Upper lobe of right lung (tissue), 1 donor: Measurements from ENCODE around the gene ZNF532. TPM values are rescaled to one million over a fixed set of nuclear protein-coding genes. Genes with fewer than 3 reads are reported as not detected.

Experiments
- ATAC-seq: fragments of 200-7000 bp; cut with Tn5 transposase; one replicate; pipeline ENCODE4 v1.9.1; 2020; ENCODE audit warnings: mild to moderate bottlenecking, moderate library complexity
- DNase-seq: peaks from one replicate; pipeline ENCODE4 v3.0.0-alpha.2; 2020
- H3K27ac ChIP-seq: fragments of 200-600 bp; one replicate; pipeline ENCODE4 v1.8.0; 2022
- H3K27me3 ChIP-seq: fragments of 200-600 bp; one replicate; pipeline ENCODE4 v1.8.0; 2022; ENCODE audit warnings: mild to moderate bottlenecking
- H3K36me3 ChIP-seq: fragments of 200-600 bp; one replicate; pipeline ENCODE4 v1.8.0; 2022
- H3K4me1 ChIP-seq: fragments of 200-600 bp; one replicate; pipeline ENCODE4 v1.8.0; 2022
- H3K4me3 ChIP-seq: fragments of 200-600 bp; one replicate; pipeline ENCODE4 v1.8.0; 2022; ENCODE audit warnings: mild to moderate bottlenecking
- H3K9me3 ChIP-seq: fragments of 200-600 bp; one replicate; pipeline ENCODE4 v1.8.0; 2022
- intact Hi-C: fragments of 100-400 bp; cut with DNase I; formaldehyde crosslinking; loops from one replicate; pipeline ENCODE4 v1.11.0; 2022
- total RNA-seq: library from RNA; stranded (reverse); fragmentation: NEBNext Ultra II Directional; extraction: Animal tissue kit (Norgen Biotek cat#: 25700); gene quantifications from one replicate; pipeline ENCODE4 v1.2.1, GENCODE V29; 2021
- TF ChIP-seq, protein P1 (sequence below): fragments of 200-600 bp; IDR thresholded peaks from one replicate; pipeline ENCODE4 v1.8.0; 2022; ENCODE audit warnings: antibody characterized with exemption
- donor health status: DM: no; HTN: yes; CAD: no; lungs with severe emphysema.

ZNF532 gene
- total RNA-seq, 1 donor from 2014 or later: 56.6 TPM

DNA sequence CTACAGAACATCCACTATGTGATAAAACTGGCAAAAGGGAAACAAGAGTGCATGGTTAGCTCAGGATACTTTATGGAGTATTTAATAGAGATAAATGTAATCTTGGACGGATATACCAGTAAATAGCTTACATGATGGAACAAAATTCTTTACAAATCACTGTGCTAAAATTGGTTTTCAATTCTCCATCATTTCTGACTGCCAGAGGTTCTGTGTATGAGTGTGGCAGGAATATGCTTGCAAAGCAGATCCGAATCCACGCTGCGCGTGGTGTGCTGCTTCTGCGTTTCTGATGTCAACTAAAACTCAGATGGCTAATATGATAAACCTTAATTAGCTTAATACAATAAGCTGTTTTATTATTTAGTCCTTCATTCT is 2.1 kb downstream of the ZNF532 start:
- Histone ChIP-seq H3K27me3 (no peaks in the 10 kb centered on the region), H3K9me3 (no peaks in the 10 kb centered on the region), H3K4me3 (no peak overlapping the region), H3K4me1 (peaks cover 44% of the 10 kb centered on the region), H3K27ac (peak overlapping the region; percentile 24), H3K36me3 (no peaks in the 10 kb centered on the region)
- ATAC-seq (no peak), DNase-seq (no peak)
- TF ChIP-seq, protein P1, sequence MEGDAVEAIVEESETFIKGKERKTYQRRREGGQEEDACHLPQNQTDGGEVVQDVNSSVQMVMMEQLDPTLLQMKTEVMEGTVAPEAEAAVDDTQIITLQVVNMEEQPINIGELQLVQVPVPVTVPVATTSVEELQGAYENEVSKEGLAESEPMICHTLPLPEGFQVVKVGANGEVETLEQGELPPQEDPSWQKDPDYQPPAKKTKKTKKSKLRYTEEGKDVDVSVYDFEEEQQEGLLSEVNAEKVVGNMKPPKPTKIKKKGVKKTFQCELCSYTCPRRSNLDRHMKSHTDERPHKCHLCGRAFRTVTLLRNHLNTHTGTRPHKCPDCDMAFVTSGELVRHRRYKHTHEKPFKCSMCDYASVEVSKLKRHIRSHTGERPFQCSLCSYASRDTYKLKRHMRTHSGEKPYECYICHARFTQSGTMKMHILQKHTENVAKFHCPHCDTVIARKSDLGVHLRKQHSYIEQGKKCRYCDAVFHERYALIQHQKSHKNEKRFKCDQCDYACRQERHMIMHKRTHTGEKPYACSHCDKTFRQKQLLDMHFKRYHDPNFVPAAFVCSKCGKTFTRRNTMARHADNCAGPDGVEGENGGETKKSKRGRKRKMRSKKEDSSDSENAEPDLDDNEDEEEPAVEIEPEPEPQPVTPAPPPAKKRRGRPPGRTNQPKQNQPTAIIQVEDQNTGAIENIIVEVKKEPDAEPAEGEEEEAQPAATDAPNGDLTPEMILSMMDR: no peak
- intact Hi-C loops: no loop called here

DNA sequence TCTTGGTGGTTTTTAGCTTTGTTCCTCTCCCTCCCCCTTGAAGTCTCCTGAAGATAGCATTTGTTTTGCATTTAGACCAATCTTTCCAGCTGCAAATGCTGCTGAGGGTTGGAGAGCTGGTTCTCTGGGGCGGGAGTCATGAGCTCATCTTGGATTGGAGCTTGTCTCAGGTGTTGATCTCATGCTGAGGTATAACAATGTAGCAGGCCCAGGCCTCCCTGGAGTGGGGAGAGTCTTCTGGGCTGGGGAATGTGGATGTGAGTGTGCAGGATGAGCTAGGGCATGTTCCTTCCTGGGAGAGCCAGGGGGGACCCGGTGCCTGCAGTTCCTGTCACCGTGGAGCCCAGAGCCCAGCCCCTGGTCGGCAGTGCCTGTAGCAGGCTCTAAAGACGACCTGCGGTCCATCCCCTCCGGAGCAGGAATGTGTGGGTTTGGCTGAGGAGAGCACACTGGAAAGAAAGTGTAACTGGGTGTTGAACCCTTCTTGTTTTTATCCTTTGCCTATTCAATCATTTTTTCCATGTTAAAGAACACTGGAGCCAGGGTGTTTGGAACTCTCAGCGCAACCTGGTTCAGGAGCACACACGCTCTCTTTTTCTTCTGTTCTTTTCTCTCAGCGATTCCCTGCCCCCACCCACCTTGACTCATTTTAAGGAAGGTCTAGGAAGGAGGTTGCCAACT is 2.7 kb downstream of the ZNF532 start:
- ATAC-seq: no peak
- DNase-seq: no peak
- intact Hi-C loops: no loop called here
- Histone ChIP-seq H3K4me1 (peaks cover 40% of the 10 kb centered on the region), H3K27me3 (no peaks in the 10 kb centered on the region), H3K4me3 (no peak overlapping the region), H3K9me3 (no peaks in the 10 kb centered on the region), H3K36me3 (peaks cover 1% of the 10 kb centered on the region), H3K27ac (peak overlapping the region; percentile 24)
- TF ChIP-seq, protein P1: no peak

DNA sequence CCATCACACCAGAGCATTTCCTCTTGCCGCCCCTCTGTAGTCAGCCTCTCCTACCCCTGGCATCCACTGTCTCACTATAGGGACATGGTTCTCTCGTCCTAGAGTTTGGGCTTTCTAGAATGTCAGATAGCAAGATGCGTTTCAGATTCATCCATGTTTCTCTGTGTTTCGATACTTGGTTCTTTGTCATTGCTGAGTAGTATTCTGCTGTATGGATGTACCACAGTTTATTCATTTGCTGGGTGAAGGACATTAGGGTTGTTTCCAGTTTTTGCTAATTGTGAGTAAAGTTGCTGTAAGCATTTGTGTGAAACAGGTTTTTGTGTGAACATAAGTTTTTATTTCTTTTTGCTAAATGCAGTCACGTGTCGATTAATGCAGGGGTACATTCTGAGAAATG is 3.8 kb downstream of the ZNF532 start:
- intact Hi-C loops: no loop called here
- no peaks in the 10 kb centered on the region for H3K9me3 ChIP-seq
- peaks cover 7% of the 10 kb centered on the region for H3K36me3 ChIP-seq
- ATAC-seq (no peak), DNase-seq (no peak)
- peaks cover 35% of the 10 kb centered on the region for H3K4me1 ChIP-seq
- no peak overlapping the region for H3K4me3 ChIP-seq
- TF ChIP-seq, protein P1: no peak
- H3K27ac ChIP-seq: no peak overlapping the region
- H3K27me3 ChIP-seq: no peaks in the 10 kb centered on the region

DNA sequence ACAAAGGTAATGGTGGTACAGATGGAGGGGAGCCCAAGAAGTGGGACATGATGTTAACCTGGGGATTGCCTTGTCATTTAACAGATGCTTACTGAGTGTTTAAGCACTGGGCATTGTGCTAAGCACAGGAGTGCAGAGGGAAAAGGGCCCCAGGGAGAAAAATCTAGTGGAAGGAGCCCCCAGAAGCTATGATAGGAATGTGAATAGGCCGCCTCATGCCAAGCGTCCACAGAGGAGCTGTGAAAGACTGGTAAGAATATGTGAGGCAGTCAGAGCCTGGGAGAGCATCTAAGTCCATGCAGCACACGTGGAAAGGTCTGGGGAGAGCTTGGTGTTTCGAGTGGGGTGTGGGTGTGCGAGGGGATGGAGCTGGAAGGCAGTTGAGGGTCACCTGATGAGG is 5.5 kb downstream of the ZNF532 start:
- Histone ChIP-seq H3K4me3 (no peak overlapping the region), H3K9me3 (no peaks in the 10 kb centered on the region), H3K27ac (no peak overlapping the region), H3K36me3 (peaks cover 7% of the 10 kb centered on the region), H3K27me3 (no peaks in the 10 kb centered on the region), H3K4me1 (peaks cover 27% of the 10 kb centered on the region)
- TF ChIP-seq, protein P1: no peak
- DNase-seq (no peak), ATAC-seq (no peak)
- intact Hi-C loops: no loop called here

DNA sequence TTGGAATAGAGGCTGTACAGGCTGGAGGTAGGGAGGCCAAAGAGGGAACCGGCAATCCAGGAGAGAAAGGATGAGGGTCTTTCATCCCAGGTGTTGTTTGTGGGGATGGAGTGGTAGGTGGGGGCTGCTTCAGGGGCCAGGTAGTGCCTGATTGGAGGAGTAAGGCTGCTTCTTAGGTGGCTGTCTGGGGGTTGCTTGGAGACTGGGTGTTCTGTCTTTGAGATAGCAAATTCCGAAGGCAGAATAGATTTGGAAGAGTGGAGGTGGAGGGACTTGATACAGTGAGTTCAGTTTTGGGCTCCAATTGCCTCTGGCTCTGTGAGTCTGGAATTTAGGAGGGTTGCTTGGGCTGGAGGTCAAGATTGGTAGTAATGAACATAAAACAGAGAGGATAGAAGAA is 5.9 kb downstream of the ZNF532 start:
- no peak overlapping the region for H3K4me3 ChIP-seq
- no peak for DNase-seq
- intact Hi-C loops: no loop called here
- H3K27ac ChIP-seq: peak overlapping the region; percentile 4
- H3K4me1 ChIP-seq: peaks cover 23% of the 10 kb centered on the region
- no peaks in the 10 kb centered on the region for H3K9me3 ChIP-seq
- peaks cover 7% of the 10 kb centered on the region for H3K36me3 ChIP-seq
- TF ChIP-seq, protein P1: no peak
- no peaks in the 10 kb centered on the region for H3K27me3 ChIP-seq
- no peak for ATAC-seq
